Stimulated activated naive B cell treated with anti-CD40 and anti-IgM and Interleukin-4, amounts not matched to agents 10 μg/mL and 1 μg/mL and 100 μg/mL, for 72 hours (primary cell): ENCODE data around the gene PRKAR1B.

Experiments used
- ATAC-seq, 2 donors: fragments of 150-1000 bp; cut with Tn5 transposase; replicated peaks; 2 replicates each; pipeline ENCODE4 v1.10.0; 2021; ENCODE audit warnings: moderate library complexity in 1 of 2
- DNase-seq: peaks from one replicate; pipeline ENCODE4 v3.0.0; 2021
- H3K27ac Mint-ChIP-seq: one replicate; pipeline ENCODE4 v1.8.0; 2022; ENCODE audit warnings: mild to moderate bottlenecking, mixed read lengths
- H3K27me3 Mint-ChIP-seq, 2 donors: one replicate each; pipeline ENCODE4 v1.8.0; 2022; ENCODE audit warnings: mixed read lengths in 2 of 2
- H3K36me3 Mint-ChIP-seq, 2 donors: one replicate each; pipeline ENCODE4 v1.8.0; 2022; ENCODE audit warnings: mixed read lengths in 2 of 2, mild to moderate bottlenecking in 1 of 2
- H3K4me1 Mint-ChIP-seq, 2 donors: one replicate each; pipeline ENCODE4 v1.8.0; 2022; ENCODE audit warnings: mixed read lengths in 2 of 2, mild to moderate bottlenecking in 1 of 2
- H3K4me3 Mint-ChIP-seq, 2 donors: one replicate each; pipeline ENCODE4 v1.8.0; 2022; ENCODE audit warnings: mild to moderate bottlenecking in 2 of 2, mixed read lengths in 2 of 2, moderate library complexity in 1 of 2
- H3K9me3 Mint-ChIP-seq, 2 donors: one replicate each; pipeline ENCODE4 v1.8.0; 2022; ENCODE audit warnings: mixed read lengths in 2 of 2, mild to moderate bottlenecking in 1 of 2

The PRKAR1B gene

GRCh38 chr7:712381-713138, 14.5 kb downstream of the PRKAR1B start:
- peaks cover 0 to 1% of the 10 kb centered on the region in 2 donors for H3K9me3 Mint-ChIP-seq

GRCh38 chr7:711922-712380, 15.1 kb downstream of the PRKAR1B start:
- H3K36me3 Mint-ChIP-seq = peaks cover 51 to 67% of the 10 kb centered on the region in 2 donors
- DNase-seq (no peak), ATAC-seq (no peak)
- H3K4me3 Mint-ChIP-seq = peak overlapping the region; percentile 39 to 61
- peak overlapping the region; percentile 37 for H3K27ac Mint-ChIP-seq
- H3K9me3 Mint-ChIP-seq = no peaks in the 10 kb centered on the region
- H3K27me3 Mint-ChIP-seq = peaks cover 17 to 19% of the 10 kb centered on the region in 2 donors
- H3K4me1 Mint-ChIP-seq = peaks cover 23 to 31% of the 10 kb centered on the region in 2 donors

More at GRCh38 chr7:712381-713138, 14.5 kb downstream of the PRKAR1B start:
- peaks cover 26 to 38% of the 10 kb centered on the region in 2 donors for H3K4me1 Mint-ChIP-seq
- ATAC-seq (peak; percentile 46 to 66), DNase-seq (no peak)
- H3K27me3 Mint-ChIP-seq = peaks cover 17 to 19% of the 10 kb centered on the region in 2 donors
- peaks cover 48 to 65% of the 10 kb centered on the region in 2 donors for H3K36me3 Mint-ChIP-seq
- peak overlapping the region; percentile 69 to 76 for H3K4me3 Mint-ChIP-seq
- peak overlapping the region; percentile 37 for H3K27ac Mint-ChIP-seq

- peaks cover 49 to 64% of the 10 kb centered on the region in 2 donors for H3K36me3 Mint-ChIP-seq
- H3K4me1 Mint-ChIP-seq = peaks cover 18 to 25% of the 10 kb centered on the region in 2 donors
- no peak for ATAC-seq
- peak overlapping the region; percentile 37 for H3K27ac Mint-ChIP-seq
- no peaks in the 10 kb centered on the region for H3K9me3 Mint-ChIP-seq
- no peak for DNase-seq
- H3K4me3 Mint-ChIP-seq = peak overlapping the region; percentile 61
- H3K27me3 Mint-ChIP-seq = peaks cover 17 to 19% of the 10 kb centered on the region in 2 donors
These were observed 15.8 kb downstream of the PRKAR1B start for GRCh38 chr7:711093-711921.

DNA sequence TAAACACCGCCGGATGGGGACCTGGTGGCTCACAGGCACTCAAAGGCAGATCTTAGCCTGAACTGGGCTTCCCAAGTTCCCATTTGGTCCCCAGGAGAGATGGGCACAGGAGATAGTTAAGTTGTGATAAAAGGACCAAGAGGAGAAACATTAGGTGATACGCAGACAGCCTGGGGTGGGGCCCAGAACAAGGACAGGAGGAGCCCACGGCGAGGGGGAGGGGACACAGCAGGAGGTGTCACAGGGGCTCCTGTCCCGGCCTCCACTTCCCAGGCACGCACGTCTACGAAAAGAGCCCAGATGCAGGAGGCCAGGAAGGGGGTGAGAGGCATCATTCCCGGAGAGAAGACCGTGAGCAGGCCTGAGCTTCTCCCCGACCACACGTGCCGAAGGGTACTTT, 16.9 kb downstream of the PRKAR1B start:
- no peak for ATAC-seq
- Mint-ChIP-seq H3K27ac (no peak overlapping the region), H3K4me3 (no peak overlapping the region), H3K4me1 (peaks cover 16 to 25% of the 10 kb centered on the region in 2 donors), H3K27me3 (peaks cover 17 to 19% of the 10 kb centered on the region in 2 donors), H3K9me3 (no peaks in the 10 kb centered on the region), H3K36me3 (peaks cover 43 to 58% of the 10 kb centered on the region in 2 donors)
- no peak for DNase-seq

GRCh38 chr7:707296-708000, 19.6 kb downstream of the PRKAR1B start:
- Mint-ChIP-seq H3K36me3 (peaks cover 41 to 56% of the 10 kb centered on the region in 2 donors), H3K27me3 (no peaks in the 10 kb centered on the region), H3K4me3 (no peak overlapping the region), H3K9me3 (peaks cover 6 to 9% of the 10 kb centered on the region in 2 donors), H3K27ac (no peak overlapping the region), H3K4me1 (peaks cover 0 to 5% of the 10 kb centered on the region in 2 donors)
- ATAC-seq = no peak
- DNase-seq = no peak

DNA sequence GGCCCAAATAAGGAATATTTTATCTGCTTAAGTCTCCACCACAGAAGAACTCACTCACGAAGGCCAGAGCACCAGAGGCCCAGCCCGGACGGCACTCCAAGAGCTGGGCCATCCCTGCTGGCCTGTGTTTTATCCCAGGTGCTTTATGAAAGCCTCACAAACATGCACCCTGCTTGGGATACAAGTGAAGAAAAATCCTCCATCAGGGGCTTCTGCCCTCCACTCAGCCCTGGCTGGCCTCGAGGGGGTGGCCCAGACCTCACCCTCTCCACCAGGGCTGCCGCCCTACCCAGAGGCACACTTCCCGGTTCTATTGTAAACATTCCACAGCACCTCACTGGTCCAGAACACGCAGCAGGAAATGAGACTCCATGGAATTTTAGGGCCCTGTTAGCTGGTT, 20.4 kb downstream of the PRKAR1B start:
- Mint-ChIP-seq H3K9me3 (peaks cover 6 to 9% of the 10 kb centered on the region in 2 donors), H3K27me3 (no peaks in the 10 kb centered on the region), H3K4me3 (no peak overlapping the region)

DNA sequence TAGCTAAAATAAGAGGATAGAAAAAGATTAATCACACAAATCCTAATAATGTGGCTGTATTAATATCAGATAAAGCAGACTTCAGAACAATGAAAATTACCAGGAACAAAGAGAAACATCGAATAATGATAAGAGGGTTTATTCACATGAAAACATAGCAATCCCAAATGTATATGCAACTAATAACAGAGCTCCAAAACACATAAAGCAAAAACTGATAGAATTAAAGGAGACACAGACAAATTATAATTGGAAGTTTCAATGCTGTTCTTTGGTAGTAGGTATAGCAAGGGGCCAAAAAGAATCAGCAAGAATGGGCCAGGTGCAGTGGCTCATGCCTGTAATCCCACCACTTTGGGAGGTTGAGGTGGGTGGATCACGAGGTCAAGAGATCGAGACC, 24.0 kb downstream of the PRKAR1B start:
- no peaks in the 10 kb centered on the region for H3K27me3 Mint-ChIP-seq
- peaks cover 51 to 74% of the 10 kb centered on the region in 2 donors for H3K36me3 Mint-ChIP-seq
- ATAC-seq (no peak), DNase-seq (no peak)
- no peak overlapping the region for H3K4me3 Mint-ChIP-seq
- H3K9me3 Mint-ChIP-seq = peaks cover 7 to 9% of the 10 kb centered on the region in 2 donors
- H3K27ac Mint-ChIP-seq = no peak overlapping the region
- H3K4me1 Mint-ChIP-seq = no peaks in the 10 kb centered on the region

More for the DNA sequence above, 20.4 kb downstream of the PRKAR1B start:
- ATAC-seq (no peak), DNase-seq (no peak)
- peaks cover 46 to 61% of the 10 kb centered on the region in 2 donors for H3K36me3 Mint-ChIP-seq
- no peak overlapping the region for H3K27ac Mint-ChIP-seq
- peaks cover 0 to 5% of the 10 kb centered on the region in 2 donors for H3K4me1 Mint-ChIP-seq

- Mint-ChIP-seq H3K36me3 (peaks cover 45 to 67% of the 10 kb centered on the region in 2 donors), H3K27me3 (no peaks in the 10 kb centered on the region), H3K4me1 (no peaks in the 10 kb centered on the region), H3K4me3 (no peak overlapping the region), H3K27ac (no peak overlapping the region), H3K9me3 (peaks cover 7 to 9% of the 10 kb centered on the region in 2 donors)
- DNase-seq (no peak), ATAC-seq (no peak)
These were observed 25.9 kb downstream of the PRKAR1B start for GRCh38 chr7:701086-701671.

- no peak overlapping the region for H3K27ac Mint-ChIP-seq
- no peaks in the 10 kb centered on the region for H3K27me3 Mint-ChIP-seq
- no peak for DNase-seq
- ATAC-seq = no peak
- H3K4me3 Mint-ChIP-seq = no peak overlapping the region
- peaks cover 7 to 9% of the 10 kb centered on the region in 2 donors for H3K9me3 Mint-ChIP-seq
- H3K4me1 Mint-ChIP-seq = no peaks in the 10 kb centered on the region
- peaks cover 50 to 72% of the 10 kb centered on the region in 2 donors for H3K36me3 Mint-ChIP-seq
These were observed 27.5 kb downstream of the PRKAR1B start for GRCh38 chr7:699476-700170.

- no peak overlapping the region for H3K4me3 Mint-ChIP-seq
- ATAC-seq (no peak), DNase-seq (no peak)
- H3K27ac Mint-ChIP-seq = no peak overlapping the region
- peaks cover 7 to 9% of the 10 kb centered on the region in 2 donors for H3K9me3 Mint-ChIP-seq
- peaks cover 54 to 73% of the 10 kb centered on the region in 2 donors for H3K36me3 Mint-ChIP-seq
- H3K27me3 Mint-ChIP-seq = no peaks in the 10 kb centered on the region
- no peaks in the 10 kb centered on the region for H3K4me1 Mint-ChIP-seq
These were observed 28.3 kb downstream of the PRKAR1B start for GRCh38 chr7:698515-699475.

- Mint-ChIP-seq H3K27me3 (no peaks in the 10 kb centered on the region), H3K4me1 (peaks cover 0 to 3% of the 10 kb centered on the region in 2 donors), H3K4me3 (no peak overlapping the region), H3K36me3 (peaks cover 56 to 73% of the 10 kb centered on the region in 2 donors), H3K9me3 (peaks cover 3 to 4% of the 10 kb centered on the region in 2 donors), H3K27ac (no peak overlapping the region)
- DNase-seq = no peak
- no peak for ATAC-seq
These were observed 30.1 kb downstream of the PRKAR1B start for GRCh38 chr7:696812-697551.

DNA sequence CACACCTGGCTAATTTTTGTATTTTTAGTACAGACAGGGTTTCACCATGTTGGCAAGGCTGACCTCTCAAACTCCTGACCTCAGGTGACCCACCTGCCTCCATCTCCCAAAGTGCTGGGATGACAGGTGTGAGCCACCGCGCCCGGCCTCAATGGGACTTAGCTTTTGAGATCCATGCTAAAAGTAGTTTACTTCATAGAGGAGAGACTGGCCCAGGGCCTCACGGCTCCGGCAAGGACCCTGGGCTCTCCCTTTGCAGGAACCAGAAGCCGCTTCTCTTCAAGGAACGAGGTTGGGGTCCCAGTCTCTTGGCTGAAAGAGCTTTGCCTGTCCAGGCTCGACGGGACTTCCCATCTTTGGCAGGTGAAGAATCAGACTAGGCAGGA, 30.7 kb downstream of the PRKAR1B start:
- H3K4me1 Mint-ChIP-seq = peaks cover 0 to 4% of the 10 kb centered on the region in 2 donors
- no peak overlapping the region for H3K4me3 Mint-ChIP-seq
- H3K36me3 Mint-ChIP-seq = peaks cover 55 to 73% of the 10 kb centered on the region in 2 donors
- peaks cover 7% of the 10 kb centered on the region in 2 donors for H3K9me3 Mint-ChIP-seq
- H3K27ac Mint-ChIP-seq = no peak overlapping the region
- ATAC-seq (no peak), DNase-seq (no peak)
- no peaks in the 10 kb centered on the region for H3K27me3 Mint-ChIP-seq
